Activated CD4-positive, alpha-beta T cell treated with anti-CD3 and anti-CD28 coated beads, Interleukin-2, amount 50 U/mL, for 16 hours (primary cell): ENCODE results near the gene PDRG1.
"Not testable (repeated sequence)": the region's sequence is repeated elsewhere in the genome, so short reads cannot be mapped to it uniquely, and the experiment has no call there.

Experiments
- DNase-seq: peaks from one replicate; pipeline ENCODE4 v3.0.0-alpha.2; 2020

PDRG1 gene

DNA sequence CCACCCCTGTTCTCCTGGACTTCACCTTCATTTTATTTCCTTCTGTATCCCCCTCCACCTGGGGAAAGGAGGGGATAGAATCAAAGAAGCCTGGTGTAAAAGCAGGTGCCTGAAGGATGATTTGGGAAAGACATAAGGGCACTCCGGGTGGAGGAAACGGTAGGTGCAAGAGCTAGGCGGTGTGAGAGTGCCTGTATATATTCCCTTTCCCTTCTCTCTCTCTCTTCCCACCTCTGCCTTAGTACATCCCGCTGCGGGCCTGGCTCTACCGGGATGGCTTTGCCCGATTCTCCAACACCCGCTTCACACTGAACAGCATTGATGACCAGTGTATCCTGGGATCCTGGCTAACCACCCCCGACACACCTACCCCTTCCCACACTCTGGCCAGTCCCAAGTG lies 26.2 kb downstream of the PDRG1 start:
- DNase-seq: no peak

DNA sequence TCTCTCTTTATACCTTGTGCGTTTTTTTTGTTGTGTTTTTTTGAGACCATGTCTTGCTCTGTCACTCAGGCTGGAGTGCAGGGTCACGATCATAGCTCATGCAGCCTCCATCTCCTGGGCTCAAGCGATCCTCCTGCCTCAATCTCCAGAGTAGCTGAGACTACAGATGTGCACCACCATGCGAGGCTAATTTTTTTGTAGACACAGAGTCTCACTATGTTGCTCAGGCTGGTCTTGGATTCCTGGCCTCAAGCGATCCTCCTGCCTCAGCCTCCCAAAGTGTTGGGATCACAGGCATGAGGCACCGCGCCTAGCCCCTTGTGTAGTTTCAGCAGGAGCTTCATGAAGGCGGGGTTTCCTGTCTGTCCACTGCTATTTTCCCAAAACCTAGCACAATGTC lies 27.3 kb downstream of the PDRG1 start:
- DNase-seq: no peak

DNA sequence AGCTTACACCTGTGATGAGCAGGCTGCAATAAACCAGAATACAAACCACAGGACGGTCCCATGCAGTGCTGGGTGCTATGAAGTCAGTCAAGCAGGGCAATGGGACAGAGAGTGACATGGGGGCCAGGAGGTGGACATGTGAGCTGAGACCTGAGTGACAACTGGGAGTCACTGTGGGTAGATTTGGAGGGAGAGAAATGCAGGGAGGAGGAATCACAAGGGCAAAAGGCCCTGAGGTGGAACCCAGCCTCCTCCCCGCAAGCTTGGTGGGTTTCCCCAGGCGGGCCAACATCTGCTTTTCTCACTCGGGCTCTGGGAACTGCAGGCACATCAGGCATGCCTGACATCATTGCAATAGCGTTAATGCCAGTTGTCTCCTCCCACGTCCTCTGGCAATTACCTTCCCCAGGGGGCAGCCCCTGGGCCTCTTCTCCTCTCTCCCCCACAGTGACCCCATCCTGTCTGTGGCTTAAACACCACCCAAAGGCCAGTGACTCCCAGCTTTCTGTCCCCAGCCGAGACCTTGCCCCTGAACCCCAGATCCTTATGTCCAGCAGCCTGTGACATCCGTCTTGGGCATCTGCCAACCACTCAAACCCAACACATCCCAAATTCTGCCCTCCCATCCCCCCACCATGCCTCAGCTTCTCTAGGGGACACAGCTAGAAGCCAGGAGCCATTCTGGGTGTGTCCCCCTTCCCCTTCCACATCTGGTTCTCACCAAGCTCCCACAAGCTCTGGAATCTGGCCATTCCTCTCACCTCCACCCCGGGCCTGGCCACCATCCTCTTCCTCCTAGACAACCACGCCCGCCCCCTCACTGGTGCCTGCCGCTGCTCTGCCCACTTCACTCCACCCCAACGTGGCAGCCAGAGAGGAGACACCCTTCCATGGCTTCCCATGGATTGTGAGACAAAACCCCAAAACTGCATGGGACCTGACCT lies 28.2 kb downstream of the PDRG1 start:
- no peak for DNase-seq

DNA sequence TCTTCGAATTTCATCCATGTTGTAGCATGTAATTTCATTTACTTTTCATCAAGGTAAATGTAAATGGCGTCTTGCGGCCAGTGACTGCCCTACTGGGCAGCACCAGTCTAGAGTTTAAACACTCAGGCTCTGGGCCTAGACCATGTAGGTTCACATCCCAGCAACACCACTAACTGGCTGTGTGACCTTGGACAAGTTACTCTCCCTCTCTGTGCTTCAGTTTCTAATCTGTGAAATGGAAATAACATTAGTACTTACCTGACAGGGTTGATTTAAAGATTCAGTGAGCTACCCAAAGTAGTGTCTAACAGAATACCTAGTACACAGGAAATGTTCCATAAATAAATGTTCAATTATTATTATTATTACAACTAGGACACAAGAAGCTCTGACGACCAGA lies 29.3 kb downstream of the PDRG1 start:
- DNase-seq: no peak

GRCh38 chr20:31922181-31922580 lies 29.7 kb downstream of the PDRG1 start:
- no peak for DNase-seq

GRCh38 chr20:31921480-31921879 lies 30.4 kb downstream of the PDRG1 start:
- not testable (repeated sequence) for DNase-seq

DNA sequence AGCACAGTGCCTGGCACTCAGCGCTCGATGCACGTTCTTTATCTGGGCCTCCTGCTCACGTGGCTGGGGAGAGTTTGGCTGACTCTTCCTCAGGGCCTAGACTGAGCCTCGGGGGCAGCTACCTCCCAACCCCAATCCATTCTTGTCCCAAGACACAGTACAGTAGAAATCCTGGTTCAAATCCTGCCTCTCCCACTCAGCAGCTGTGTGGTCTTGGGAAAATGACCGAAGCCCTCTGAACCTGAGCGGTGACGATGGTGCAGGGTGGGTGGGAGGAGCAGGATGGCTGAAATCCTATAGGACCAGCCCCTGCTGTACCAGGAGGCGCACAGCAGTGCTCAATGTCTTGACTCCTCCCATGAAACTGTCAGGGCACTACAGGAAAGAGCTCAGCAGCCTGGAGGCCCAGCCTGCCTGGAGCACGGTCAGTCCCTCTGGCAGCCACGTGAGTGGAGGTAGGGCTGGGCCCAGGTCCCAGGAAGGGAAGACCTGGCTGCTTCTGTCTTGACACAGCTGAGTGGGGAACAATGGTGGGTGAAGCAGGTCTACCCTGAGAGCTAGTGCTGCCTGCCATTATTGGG lies 31.5 kb downstream of the PDRG1 start:
- no peak for DNase-seq

GRCh38 chr20:31919410-31920155 lies 32.3 kb downstream of the PDRG1 start:
- no peak for DNase-seq

DNA sequence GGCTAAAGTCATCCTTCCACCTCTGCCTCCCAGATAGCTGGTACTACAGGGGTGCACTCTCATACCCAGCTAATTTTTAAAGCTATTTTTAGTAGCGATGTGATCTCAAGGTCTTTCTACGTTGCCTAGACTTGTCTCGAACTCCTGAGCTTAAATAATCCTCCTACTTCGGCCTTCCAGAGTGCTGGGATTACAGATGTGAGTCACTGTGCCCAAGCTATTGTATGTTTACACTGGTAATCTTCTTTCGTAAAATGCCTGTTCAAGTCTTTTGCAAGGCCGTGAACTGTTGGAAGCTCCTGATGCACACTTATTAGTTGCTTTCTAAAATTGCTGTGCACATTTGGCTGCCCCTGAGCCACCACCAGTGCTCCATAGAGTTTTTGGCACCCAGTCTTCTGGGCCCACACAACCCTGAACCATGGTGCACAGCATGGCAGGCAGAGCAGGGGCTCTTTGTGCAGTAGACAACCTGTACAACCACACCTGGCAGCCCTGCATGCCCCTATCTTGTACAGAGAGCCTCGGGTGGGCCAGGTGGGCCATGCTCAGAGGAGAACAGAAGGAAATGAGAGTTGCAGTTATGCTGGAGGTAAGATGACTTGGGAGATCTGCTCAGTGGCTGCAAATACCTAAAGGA lies 33.3 kb downstream of the PDRG1 start:
- DNase-seq: no peak

- not testable (repeated sequence) for DNase-seq
Measured at GRCh38 chr20:31917962-31918412, 33.9 kb downstream of the PDRG1 start.

GRCh38 chr20:31916708-31917107 lies 35.1 kb downstream of the PDRG1 start:
- DNase-seq: no peak

DNA sequence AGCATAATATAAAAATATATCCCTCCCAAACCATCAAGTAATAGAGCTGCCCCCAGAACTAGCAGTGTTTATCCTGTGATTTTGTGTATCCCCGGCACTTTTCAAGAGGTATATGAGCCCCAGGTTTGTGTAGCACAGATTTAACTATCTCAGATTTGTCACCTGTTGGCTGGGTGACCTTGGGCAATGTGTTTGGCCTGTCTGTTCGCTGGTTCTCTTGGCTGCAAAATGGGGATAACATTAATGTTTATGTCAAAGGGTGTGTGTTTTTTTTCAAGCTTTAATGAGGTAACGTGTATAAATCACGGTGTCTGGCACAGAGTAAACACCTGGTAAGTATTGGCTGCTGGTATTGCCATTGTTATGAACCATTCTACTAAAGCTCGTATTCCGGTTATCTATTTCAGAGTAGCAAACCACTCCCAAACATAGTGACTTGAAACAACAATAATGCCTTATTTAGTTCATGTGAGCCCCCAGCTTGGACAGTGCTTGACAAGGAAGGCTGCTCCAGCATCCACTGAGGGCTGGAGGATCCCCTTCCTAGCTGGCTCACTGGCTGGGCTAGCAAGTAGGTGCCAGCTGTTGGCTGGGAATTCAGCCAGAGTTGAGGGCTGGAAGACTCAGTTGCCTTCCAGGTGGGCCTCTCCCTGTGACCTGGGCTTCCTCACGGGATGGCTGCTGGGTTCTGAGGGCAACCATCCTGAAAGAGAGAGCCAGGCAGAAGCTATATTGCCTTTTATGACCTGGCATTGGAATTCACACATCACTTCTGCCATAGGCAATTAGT lies 36.2 kb downstream of the PDRG1 start:
- DNase-seq: no peak

GRCh38 chr20:31914170-31914569 lies 37.7 kb downstream of the PDRG1 start:
- no peak for DNase-seq

DNA sequence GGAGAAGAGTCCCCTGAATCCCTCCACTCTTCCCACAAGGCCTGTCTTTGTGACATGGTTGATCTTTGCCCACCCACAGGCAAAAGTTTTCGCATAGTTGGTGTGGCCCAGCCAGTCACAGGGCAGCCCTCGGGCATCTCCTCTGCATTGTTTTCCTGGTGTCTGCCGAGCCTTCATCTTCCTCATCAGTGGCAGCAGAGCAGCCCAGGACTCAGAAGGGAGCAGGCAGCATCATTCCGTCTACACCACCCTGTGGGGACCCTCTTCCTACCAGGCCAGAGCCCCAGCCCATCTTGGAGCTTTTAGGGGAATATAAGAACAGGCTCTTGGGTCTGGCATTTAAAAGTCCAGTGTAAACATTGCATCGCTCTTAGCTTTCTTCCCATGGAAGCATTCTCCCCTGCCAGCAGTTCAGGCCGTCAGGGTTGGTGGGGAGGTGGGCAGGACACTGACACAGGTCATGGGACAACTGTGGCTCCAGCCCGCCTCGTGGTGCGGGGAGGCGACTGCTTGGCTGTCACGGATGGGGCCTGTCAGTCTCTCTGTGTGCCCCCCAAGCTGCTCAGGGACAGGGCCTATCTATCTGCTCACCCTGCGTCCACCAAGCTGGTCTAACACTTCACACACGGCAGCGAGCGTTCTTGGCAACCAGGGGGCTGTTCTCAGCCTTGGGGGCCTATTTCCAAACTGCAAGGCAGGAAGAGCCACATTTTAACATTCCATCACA lies 38.3 kb downstream of the PDRG1 start:
- no peak for DNase-seq

DNA sequence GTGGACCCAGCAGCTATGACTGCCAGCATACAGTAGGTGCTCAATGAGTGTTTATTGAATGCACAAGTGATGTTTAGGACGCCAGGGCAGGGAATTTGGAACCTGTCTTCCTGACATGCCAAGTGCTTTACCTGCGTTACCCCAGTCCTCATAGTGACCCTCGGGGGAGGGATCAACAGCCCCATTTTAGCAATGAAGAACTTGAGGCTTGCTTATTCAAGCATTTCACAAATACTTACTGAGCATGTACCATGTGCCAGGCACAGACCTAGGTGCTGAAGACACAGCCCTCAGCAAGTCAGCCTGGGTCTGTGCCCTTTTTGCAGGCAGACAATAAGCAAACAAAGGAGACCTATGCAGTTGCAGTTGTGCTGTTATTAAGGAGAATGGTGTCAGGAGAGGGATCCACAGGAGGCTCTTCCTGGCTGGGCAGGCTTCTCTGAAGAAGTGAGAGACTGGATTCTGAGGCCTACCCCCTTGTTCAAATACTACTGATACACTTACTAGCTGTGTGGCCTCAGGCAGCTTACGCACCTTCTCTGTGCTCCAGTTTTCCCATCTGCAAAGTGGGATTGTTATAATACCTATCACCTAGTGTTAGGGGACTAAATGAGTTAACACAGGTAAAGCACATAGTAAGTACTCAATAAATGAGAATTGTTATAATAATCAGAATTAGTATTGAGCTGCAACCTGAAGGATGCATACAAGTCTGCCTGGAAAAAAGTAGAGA lies 41.6 kb downstream of the PDRG1 start:
- no peak for DNase-seq

DNA sequence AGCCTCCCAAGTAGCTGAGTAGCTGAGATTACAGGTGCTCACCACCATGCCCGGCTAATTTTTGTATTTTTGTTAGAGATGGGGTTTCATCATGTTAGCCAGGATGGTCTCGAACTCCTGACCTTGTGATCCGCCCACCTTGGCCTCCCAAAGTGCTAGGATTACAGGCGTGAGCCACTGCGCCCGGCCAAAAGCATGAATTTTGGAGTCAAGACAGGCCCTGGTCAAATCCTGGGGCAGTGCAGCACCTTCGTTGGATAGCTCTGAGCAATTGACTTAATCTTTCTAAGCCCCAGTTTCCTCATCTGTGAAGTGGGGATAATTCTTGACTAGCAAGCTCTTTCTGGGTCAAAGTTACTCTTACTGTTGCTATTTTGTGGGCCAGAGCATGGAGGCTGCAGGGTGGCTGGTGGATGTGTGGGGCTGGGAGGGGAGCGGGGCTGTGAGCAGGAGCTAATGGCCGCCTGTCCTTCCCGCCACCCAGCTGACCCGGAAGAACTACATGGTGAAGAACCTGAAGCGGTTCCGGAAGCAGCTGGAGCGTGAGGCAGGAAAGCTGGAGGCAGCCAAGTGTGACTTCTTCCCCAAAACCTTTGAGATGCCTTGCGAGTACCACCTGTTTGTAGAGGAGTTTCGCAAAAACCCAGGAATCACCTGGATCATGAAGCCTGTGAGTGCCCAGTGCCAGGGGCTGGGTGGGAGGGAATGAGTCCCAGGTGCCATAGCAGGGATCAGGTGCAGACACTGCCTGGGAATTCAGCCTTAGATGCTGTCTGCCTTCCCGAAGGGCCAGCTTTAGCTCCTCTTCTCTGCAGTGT lies 42.4 kb downstream of the PDRG1 start:
- DNase-seq: no peak

DNA sequence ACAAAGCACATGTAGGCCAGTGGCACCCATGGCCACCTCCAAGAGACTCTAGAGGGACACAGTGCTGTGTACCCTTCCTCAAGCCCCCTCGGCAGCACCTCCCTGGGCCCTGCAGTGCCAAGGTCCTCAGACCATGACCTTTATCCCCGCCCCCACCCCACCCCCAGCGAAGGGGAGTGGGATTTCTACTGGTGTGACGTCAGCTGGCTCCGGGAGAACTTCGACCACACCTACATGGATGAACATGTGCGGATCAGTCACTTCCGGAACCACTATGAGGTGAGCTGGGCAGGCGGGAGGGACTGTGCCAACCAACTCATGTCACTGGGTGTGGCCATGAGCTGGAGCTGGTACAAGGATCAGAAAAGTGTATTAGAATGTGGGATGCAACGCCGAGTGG lies 43.4 kb downstream of the PDRG1 start:
- DNase-seq: no peak

DNA sequence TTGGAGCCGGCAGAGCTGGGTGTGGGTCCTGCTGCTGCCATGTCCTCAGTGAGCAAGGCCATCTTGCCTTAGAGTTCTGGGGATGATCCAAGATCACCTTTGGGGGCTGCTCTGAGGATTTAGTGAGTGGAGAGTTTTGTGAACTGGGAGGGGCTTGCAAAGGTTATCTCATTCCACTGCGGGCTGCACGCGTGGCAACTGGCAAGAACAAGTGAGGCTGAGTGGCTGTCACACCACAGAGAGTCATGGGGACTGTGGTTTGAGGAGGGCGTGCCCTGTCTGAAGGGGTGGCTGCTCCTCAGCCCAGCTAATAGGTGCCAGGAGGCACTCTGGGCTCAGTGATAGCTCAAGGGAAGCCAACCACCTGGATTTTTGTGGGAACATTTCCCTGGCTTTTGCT lies 43.8 kb downstream of the PDRG1 start:
- no peak for DNase-seq

DNA sequence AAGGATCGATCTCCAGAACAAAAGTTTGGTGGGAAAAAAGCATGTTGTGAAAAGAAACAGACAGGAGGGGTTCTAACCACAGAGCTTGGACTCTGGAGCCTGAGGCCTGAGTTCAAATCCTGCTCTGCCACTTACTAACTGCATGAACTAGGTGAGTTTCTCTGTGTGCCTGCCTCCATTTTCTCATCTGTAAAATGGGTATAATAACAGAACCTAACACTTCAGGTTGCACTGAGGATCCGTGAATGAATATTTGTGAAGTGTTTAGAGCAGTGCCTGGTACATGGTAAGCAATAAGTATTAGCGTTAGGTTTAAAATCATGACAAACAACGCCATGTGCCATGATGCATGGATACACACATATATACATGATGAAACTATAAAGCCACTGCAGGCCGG lies 44.8 kb downstream of the PDRG1 start:
- no peak for DNase-seq

- no peak for DNase-seq
Measured at GRCh38 chr20:31906001-31906400, 45.8 kb downstream of the PDRG1 start.
